ENCODE measurements around the gene ZDHHC14.

ZDHHC14 gene

GRCh38 chr6:157632821-157633220 is 251.8 kb downstream of the ZDHHC14 start:
- no peak for DNase-seq

- DNase-seq: no peak
These were observed 253.6 kb downstream of the ZDHHC14 start for GRCh38 chr6:157634546-157634945.

GRCh38 chr6:157635388-157636244 is 254.6 kb downstream of the ZDHHC14 start:
- no peak for DNase-seq

GRCh38 chr6:157637516-157637915 is 256.5 kb downstream of the ZDHHC14 start:
- no peak for DNase-seq

GRCh38 chr6:157637941-157638662 is 257.1 kb downstream of the ZDHHC14 start:
- DNase-seq: no peak

- no peak for DNase-seq
These were observed 257.8 kb downstream of the ZDHHC14 start for GRCh38 chr6:157638779-157639178.

- no peak for DNase-seq
These were observed 259.9 kb downstream of the ZDHHC14 start for GRCh38 chr6:157640746-157641451.

- no peak for DNase-seq
These were observed 260.8 kb downstream of the ZDHHC14 start for GRCh38 chr6:157641837-157642236.

- DNase-seq: no peak
These were observed 261.7 kb downstream of the ZDHHC14 start for GRCh38 chr6:157642736-157643135.

GRCh38 chr6:157644043-157644810 is 263.2 kb downstream of the ZDHHC14 start:
- DNase-seq: peak in 1 of 2 experiments; percentile 74

- DNase-seq: no peak
These were observed 264.3 kb downstream of the ZDHHC14 start for GRCh38 chr6:157645201-157645795.

- no peak for DNase-seq
These were observed 265.0 kb downstream of the ZDHHC14 start for GRCh38 chr6:157646012-157646411.

GRCh38 chr6:157647261-157647915 is 266.4 kb downstream of the ZDHHC14 start:
- DNase-seq: peak in 1 of 2 experiments; percentile 19

- peak in 1 of 2 experiments; percentile 41 for DNase-seq
These were observed 267.6 kb downstream of the ZDHHC14 start for GRCh38 chr6:157648561-157648960.

GRCh38 chr6:157649311-157650260 is 268.6 kb downstream of the ZDHHC14 start:
- DNase-seq: peak in 1 of 2 experiments; percentile 65

GRCh38 chr6:157650261-157650640 is 269.3 kb downstream of the ZDHHC14 start:
- DNase-seq: peak; percentile 17 to 57

GRCh38 chr6:157650801-157651200 is 269.8 kb downstream of the ZDHHC14 start:
- no peak for DNase-seq

- DNase-seq: no peak
These were observed 270.9 kb downstream of the ZDHHC14 start for GRCh38 chr6:157651731-157652490.

- DNase-seq: peak; percentile 85 to 91
These were observed 271.8 kb downstream of the ZDHHC14 start for GRCh38 chr6:157652601-157653363.
